H9 (cell line): Measurements from ENCODE around the gene IGSF9B. TPM values are rescaled to one million over a fixed set of nuclear protein-coding genes. Genes with fewer than 3 reads are reported as not detected.

Experiments used
- DNase-seq: peaks from one replicate; pipeline ENCODE4 v3.0.0-alpha.2; 2017
- H2AFZ ChIP-seq: one replicate; pipeline ENCODE4 v1.6.1; 2013; ENCODE audit warnings: mild to moderate bottlenecking, low read length, control low read depth, moderate library complexity
- H2AK5ac ChIP-seq: 2 replicates; pipeline ENCODE4 v1.6.1; 2013; ENCODE audit warnings: low read length, control low read depth, mixed read lengths; ENCODE audit not compliant: insufficient read length
- H2BK120ac ChIP-seq: one replicate; pipeline ENCODE4 v1.6.1; 2013; ENCODE audit warnings: low read depth, mild to moderate bottlenecking, low read length, control low read depth, inconsistent platforms; ENCODE audit not compliant: poor library complexity, severe bottlenecking
- H2BK12ac ChIP-seq: 2 replicates; pipeline ENCODE4 v1.6.1; 2013; ENCODE audit warnings: low read length, control low read depth, mixed read lengths, low read depth; ENCODE audit not compliant: insufficient read length
- H2BK15ac ChIP-seq: 2 replicates; pipeline ENCODE4 v1.6.1; 2013; ENCODE audit warnings: low read depth, low read length, control low read depth
- H2BK20ac ChIP-seq: one replicate; pipeline ENCODE4 v1.6.1; 2013; ENCODE audit warnings: low read depth, mild to moderate bottlenecking, low read length, control low read depth, inconsistent platforms; ENCODE audit not compliant: poor library complexity, severe bottlenecking
- H2BK5ac ChIP-seq: 2 replicates; pipeline ENCODE4 v1.6.1; 2013; ENCODE audit warnings: low read length, control low read depth, mixed read lengths; ENCODE audit not compliant: insufficient read length
- H3K14ac ChIP-seq: 2 replicates; pipeline ENCODE4 v1.6.1; 2013; ENCODE audit warnings: low read length, control low read depth; ENCODE audit not compliant: insufficient read depth
- H3K18ac ChIP-seq: 2 replicates; pipeline ENCODE4 v1.6.1; 2013; ENCODE audit warnings: low read depth, mild to moderate bottlenecking, mixed read lengths, low read length, control low read depth; ENCODE audit not compliant: insufficient read length
- H3K23ac ChIP-seq: 2 replicates; pipeline ENCODE4 v1.6.1; 2013; ENCODE audit warnings: low read length, control low read depth, mixed read lengths, low read depth; ENCODE audit not compliant: insufficient read length
- H3K23me2 ChIP-seq: 2 replicates; pipeline ENCODE4 v1.6.1; 2013; ENCODE audit warnings: low read depth, mild to moderate bottlenecking, mixed read lengths, low read length, control low read depth; ENCODE audit not compliant: insufficient read length, poor library complexity, severe bottlenecking
- H3K27ac ChIP-seq: 2 replicates; pipeline ENCODE4 v1.5.1; 2013; ENCODE audit warnings: low read length, control low read depth, mixed read lengths, low read depth; ENCODE audit not compliant: insufficient read length
- H3K27me3 ChIP-seq: 2 replicates; pipeline ENCODE4 v1.6.1; 2013; ENCODE audit warnings: low read length, control low read depth, inconsistent platforms; ENCODE audit not compliant: insufficient read depth
- H3K4ac ChIP-seq: 2 replicates; pipeline ENCODE4 v1.6.1; 2013; ENCODE audit warnings: low read depth, mild to moderate bottlenecking, control low read depth, inconsistent platforms, low read length, moderate library complexity
- H3K4me1 ChIP-seq: 2 replicates; pipeline ENCODE4 v1.6.1; 2013; ENCODE audit warnings: low read length, control low read depth, inconsistent platforms; ENCODE audit not compliant: insufficient read depth
- H3K4me2 ChIP-seq: 2 replicates; pipeline ENCODE4 v1.6.1; 2013; ENCODE audit warnings: low read length, control low read depth, mixed read lengths; ENCODE audit not compliant: insufficient read length, insufficient read depth
- H3K56ac ChIP-seq: 2 replicates; pipeline ENCODE4 v1.6.1; 2013; ENCODE audit warnings: low read depth, mild to moderate bottlenecking, mixed read lengths, low read length, control low read depth; ENCODE audit not compliant: insufficient read length
- H3K79me1 ChIP-seq: 2 replicates; pipeline ENCODE4 v1.6.1; 2013; ENCODE audit warnings: low read depth, mild to moderate bottlenecking, moderate library complexity, low read length, control low read depth, inconsistent platforms; ENCODE audit not compliant: insufficient read depth, poor library complexity, severe bottlenecking
- H3K79me2 ChIP-seq: 2 replicates; pipeline ENCODE4 v1.6.1; 2013; ENCODE audit warnings: low read length, control low read depth, inconsistent platforms; ENCODE audit not compliant: insufficient read depth
- H3K9ac ChIP-seq: 2 replicates; pipeline ENCODE4 v1.6.1; 2013; ENCODE audit warnings: low read length, control low read depth, mixed read lengths; ENCODE audit not compliant: insufficient read length; ENCODE audit errors: extremely low read depth
- H3K9me3 ChIP-seq: one replicate; pipeline ENCODE4 v1.6.1; 2013; ENCODE audit warnings: low read depth, low read length, inconsistent platforms; ENCODE audit not compliant: control insufficient read depth
- H3T11ph ChIP-seq: one replicate; pipeline ENCODE4 v1.6.1; 2013; ENCODE audit warnings: mild to moderate bottlenecking, low read length, control low read depth, inconsistent platforms
- H4K20me1 ChIP-seq: one replicate; pipeline ENCODE4 v1.6.1; 2013; ENCODE audit not compliant: control insufficient read depth, insufficient read length, insufficient read depth
- H4K5ac ChIP-seq: 2 replicates; pipeline ENCODE4 v1.6.1; 2013; ENCODE audit warnings: low read depth, mild to moderate bottlenecking, mixed read lengths, low read length, control low read depth; ENCODE audit not compliant: insufficient read length
- H4K8ac ChIP-seq: replicated peaks from 2 replicates; pipeline ENCODE4 v1.6.1; 2013; ENCODE audit warnings: low read length, control low read depth, mixed read lengths, low read depth; ENCODE audit not compliant: insufficient read length
- H4K91ac ChIP-seq: 2 replicates; pipeline ENCODE4 v1.6.1; 2013; ENCODE audit warnings: low read depth, mild to moderate bottlenecking, moderate library complexity, mixed read lengths, low read length, control low read depth; ENCODE audit not compliant: insufficient read length
- H3K27ac Mint-ChIP-seq, 3 experiments: 2 replicates in 2 of 3; 3 replicates in 1 of 3; pipeline ENCODE4 v1.8.0; 2020 to 2021; ENCODE audit warnings: mixed read lengths in 3 of 3, mild to moderate bottlenecking in 1 of 3, moderate library complexity in 1 of 3
- H3K27me3 Mint-ChIP-seq: 2 replicates; pipeline ENCODE4 v1.8.0; 2021; ENCODE audit warnings: low read depth, mild to moderate bottlenecking, moderate library complexity, mixed read lengths
- H3K36me3 Mint-ChIP-seq, 3 experiments: 2 replicates in 2 of 3; 3 replicates in 1 of 3; pipeline ENCODE4 v1.8.0; 2020 to 2021; ENCODE audit warnings: low read depth in 3 of 3, mixed read lengths in 3 of 3; ENCODE audit not compliant: insufficient read depth in 1 of 3
- H3K4me1 Mint-ChIP-seq, 2 experiments: 2 replicates each; pipeline ENCODE4 v1.8.0; 2020; ENCODE audit warnings: mixed read lengths in 2 of 2
- H3K4me3 Mint-ChIP-seq, 2 experiments: 2 replicates in 1 of 2; 3 replicates in 1 of 2; pipeline ENCODE4 v1.8.0; 2020 to 2021; ENCODE audit warnings: mild to moderate bottlenecking in 2 of 2, mixed read lengths in 2 of 2, moderate library complexity in 1 of 2
- H3K9me3 Mint-ChIP-seq, 2 experiments: 2 replicates in 1 of 2; 3 replicates in 1 of 2; pipeline ENCODE4 v1.8.0; 2020; ENCODE audit warnings: mild to moderate bottlenecking in 2 of 2, mixed read lengths in 2 of 2, moderate library complexity in 1 of 2
- WGBS: extraction: QIAGEN DNeasy Blood & Tissue Kit; methylation state at CpG from one replicate; pipeline ENCODE4 v1.1.7; 2013; ENCODE audit warnings: missing lambda C conversion rate, low lambda C conversion rate, mixed read lengths; ENCODE audit not compliant: insufficient read length; ENCODE audit errors: extremely low coverage; 5-methylcytosine and 5-hydroxymethylcytosine counted together
- total RNA-seq: library from RNA; stranded (reverse); gene quantifications from 2 replicates; pipeline ENCODE4 v1.2.1, GENCODE V29; 2021
- TF ChIP-seq, protein P1 (sequence below): fragments of 200-600 bp; sonication (generic); conservative IDR thresholded peaks from 3 replicates; pipeline ENCODE4 v1.8.0; 2021; ENCODE audit warnings: antibody characterized with exemption, mild to moderate bottlenecking

Gene IGSF9B
- total RNA-seq, 1 experiment from 2014 or later, result 25.7 TPM

DNA sequence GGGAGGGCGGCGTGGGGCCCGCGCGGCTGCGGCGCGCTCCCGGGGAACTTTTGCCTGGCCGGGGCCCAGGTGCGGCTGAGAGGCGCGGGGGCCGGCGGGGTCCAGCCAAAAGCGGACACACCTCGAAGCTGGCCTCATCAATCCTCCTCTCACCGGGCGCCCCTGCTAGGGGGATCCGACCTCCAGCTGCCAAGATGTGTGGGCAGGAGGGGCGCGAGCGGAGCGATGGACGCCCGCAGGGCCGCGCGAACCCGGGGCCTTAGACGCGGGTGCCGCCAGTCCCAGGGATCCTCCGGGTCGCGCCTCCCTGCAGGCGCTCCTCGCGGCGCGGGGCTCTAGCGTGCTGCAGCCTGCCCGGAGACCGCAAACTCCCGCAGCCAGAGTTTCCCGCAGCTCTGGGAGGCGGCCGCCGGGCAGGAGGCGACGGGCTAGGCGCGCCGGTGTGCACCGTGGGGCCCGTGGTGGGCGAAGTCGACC lies 785 bp downstream of the IGSF9B start:
- peaks cover 1% of the 10 kb centered on the region; the same call in 1 of the 2 replicates for H3K27me3 ChIP-seq

More for the DNA sequence above, 785 bp downstream of the IGSF9B start:
- WGBS, result no CpG with 5 or more reads among the region's 58 CpGs
- Histone ChIP-seq H4K20me1 (peaks cover 3% of the 10 kb centered on the region), H2BK5ac (no peak overlapping the region), H3K4me2 (peak overlapping the region; percentile 88), H3K56ac (no peak overlapping the region), H3K14ac (no peak overlapping the region), H2AFZ (no peak overlapping the region), H3K27ac (no peak overlapping the region), H3T11ph (no peak overlapping the region), H3K79me2 (peaks cover 2% of the 10 kb centered on the region; the same call in 1 of the 2 replicates), H3K4ac (no peak overlapping the region), H2BK120ac (no peak overlapping the region), H2BK12ac (no peak overlapping the region), H4K5ac (no peak overlapping the region), H3K23ac (no peak overlapping the region), H3K9ac (no peak overlapping the region), H3K79me1 (no peaks in the 10 kb centered on the region), H3K18ac (no peak overlapping the region), H4K8ac (no peak overlapping the region), H2BK20ac (no peak overlapping the region), H2AK5ac (no peak overlapping the region), H2BK15ac (no peak overlapping the region), H3K9me3 (no peaks in the 10 kb centered on the region), H3K4me1 (peaks cover 13% of the 10 kb centered on the region; the same call in 1 of the 2 replicates), H3K23me2 (peaks cover 7% of the 10 kb centered on the region), H4K91ac (no peak overlapping the region)
- H3K4me1 Mint-ChIP-seq, result peaks cover 40 to 48% of the 10 kb centered on the region in 2 experiments
- peaks cover 0 to 8% (median 5%) of the 10 kb centered on the region in 3 experiments; a peak in 6 of 7 replicates for H3K36me3 Mint-ChIP-seq
- H3K27me3 Mint-ChIP-seq, result peaks cover 60% of the 10 kb centered on the region
- H3K27ac Mint-ChIP-seq, result no peak overlapping the region
- H3K9me3 Mint-ChIP-seq, result peaks cover 0 to 20% of the 10 kb centered on the region in 2 experiments; a peak in 3 of 5 replicates
- TF ChIP-seq, protein P1, sequence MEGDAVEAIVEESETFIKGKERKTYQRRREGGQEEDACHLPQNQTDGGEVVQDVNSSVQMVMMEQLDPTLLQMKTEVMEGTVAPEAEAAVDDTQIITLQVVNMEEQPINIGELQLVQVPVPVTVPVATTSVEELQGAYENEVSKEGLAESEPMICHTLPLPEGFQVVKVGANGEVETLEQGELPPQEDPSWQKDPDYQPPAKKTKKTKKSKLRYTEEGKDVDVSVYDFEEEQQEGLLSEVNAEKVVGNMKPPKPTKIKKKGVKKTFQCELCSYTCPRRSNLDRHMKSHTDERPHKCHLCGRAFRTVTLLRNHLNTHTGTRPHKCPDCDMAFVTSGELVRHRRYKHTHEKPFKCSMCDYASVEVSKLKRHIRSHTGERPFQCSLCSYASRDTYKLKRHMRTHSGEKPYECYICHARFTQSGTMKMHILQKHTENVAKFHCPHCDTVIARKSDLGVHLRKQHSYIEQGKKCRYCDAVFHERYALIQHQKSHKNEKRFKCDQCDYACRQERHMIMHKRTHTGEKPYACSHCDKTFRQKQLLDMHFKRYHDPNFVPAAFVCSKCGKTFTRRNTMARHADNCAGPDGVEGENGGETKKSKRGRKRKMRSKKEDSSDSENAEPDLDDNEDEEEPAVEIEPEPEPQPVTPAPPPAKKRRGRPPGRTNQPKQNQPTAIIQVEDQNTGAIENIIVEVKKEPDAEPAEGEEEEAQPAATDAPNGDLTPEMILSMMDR, result no peak
- DNase-seq, result no peak
- peak overlapping the region; percentile 48 to 70 for H3K4me3 Mint-ChIP-seq
